Measurements from ENCODE around the gene GPSM1. TPM values are rescaled to one million over a fixed set of nuclear protein-coding genes. Genes with fewer than 3 reads are reported as not detected.

Gene GPSM1
- total RNA-seq, 1 donor from 2014 or later: 1.9 TPM

DNA sequence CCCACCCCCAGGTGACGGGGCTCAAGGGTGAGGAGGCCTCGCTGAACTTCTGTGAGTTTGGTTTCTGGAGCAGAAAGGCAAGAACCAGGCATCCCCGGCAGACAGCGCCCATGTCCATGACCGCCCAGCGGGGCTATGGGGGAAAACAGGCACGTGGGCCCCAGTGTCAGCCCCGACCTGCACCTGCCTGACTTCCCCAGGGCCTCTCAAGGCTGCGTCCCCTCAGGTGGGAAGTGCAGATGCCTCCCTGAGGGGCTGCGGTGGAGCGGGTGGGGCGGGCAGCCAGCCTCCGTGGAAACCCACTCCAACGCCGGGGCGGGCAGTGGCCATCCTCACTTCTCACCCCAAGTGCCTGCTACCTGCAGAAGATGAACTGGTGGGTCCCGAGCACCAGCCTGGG, 53.0 kb downstream of the GPSM1 start:
- ChIA-PET POLR2A (no interaction called here), CTCF (interaction anchor here (1.1 kb wide), 1 partner anchor 9 kb away, joined by 3 read pairs; no protein-coding TSS in a partner anchor)
- no peaks in the 10 kb centered on the region for H3K4me1 Mint-ChIP-seq
- TF ChIP-seq, protein P1, sequence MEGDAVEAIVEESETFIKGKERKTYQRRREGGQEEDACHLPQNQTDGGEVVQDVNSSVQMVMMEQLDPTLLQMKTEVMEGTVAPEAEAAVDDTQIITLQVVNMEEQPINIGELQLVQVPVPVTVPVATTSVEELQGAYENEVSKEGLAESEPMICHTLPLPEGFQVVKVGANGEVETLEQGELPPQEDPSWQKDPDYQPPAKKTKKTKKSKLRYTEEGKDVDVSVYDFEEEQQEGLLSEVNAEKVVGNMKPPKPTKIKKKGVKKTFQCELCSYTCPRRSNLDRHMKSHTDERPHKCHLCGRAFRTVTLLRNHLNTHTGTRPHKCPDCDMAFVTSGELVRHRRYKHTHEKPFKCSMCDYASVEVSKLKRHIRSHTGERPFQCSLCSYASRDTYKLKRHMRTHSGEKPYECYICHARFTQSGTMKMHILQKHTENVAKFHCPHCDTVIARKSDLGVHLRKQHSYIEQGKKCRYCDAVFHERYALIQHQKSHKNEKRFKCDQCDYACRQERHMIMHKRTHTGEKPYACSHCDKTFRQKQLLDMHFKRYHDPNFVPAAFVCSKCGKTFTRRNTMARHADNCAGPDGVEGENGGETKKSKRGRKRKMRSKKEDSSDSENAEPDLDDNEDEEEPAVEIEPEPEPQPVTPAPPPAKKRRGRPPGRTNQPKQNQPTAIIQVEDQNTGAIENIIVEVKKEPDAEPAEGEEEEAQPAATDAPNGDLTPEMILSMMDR (IDR thresholded peaks at IDR 0.05): no peak
- intact Hi-C loops (cut with micrococcal nuclease): no loop called here
- no peak for ATAC-seq (ENCODE audit: low read depth)
- peaks cover 46% of the 10 kb centered on the region for H3K36me3 Mint-ChIP-seq (ENCODE audit: low read depth)
- no peaks in the 10 kb centered on the region for H3K27me3 Mint-ChIP-seq
- no peaks in the 10 kb centered on the region for H3K9me3 Mint-ChIP-seq
- no peak for DNase-seq
- no peak overlapping the region for H3K27ac Mint-ChIP-seq
- H3K4me3 Mint-ChIP-seq: no peak overlapping the region

DNA sequence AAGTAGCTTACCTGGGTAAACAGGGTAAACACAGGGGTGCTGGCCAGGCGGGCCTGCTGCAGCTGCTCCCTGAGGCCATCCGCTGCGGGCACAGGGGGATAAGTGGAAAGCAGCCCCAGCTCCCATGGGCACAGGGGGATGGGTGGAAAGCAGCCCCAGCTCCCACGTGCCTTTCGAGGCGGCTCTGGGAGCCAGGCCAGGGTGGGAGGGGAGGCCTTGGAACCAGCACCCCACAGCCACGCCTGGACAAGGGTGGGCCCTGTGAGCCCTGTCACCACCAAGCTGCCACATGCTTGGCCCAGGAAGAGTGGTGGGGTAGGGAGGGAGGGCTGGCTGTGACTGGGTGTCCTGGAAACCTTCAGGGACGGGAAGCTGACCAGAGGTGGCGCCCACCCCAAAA, 54.0 kb downstream of the GPSM1 start:
- H3K36me3 Mint-ChIP-seq (ENCODE audit: low read depth): peaks cover 52% of the 10 kb centered on the region
- no peak overlapping the region for H3K27ac Mint-ChIP-seq
- H3K4me3 Mint-ChIP-seq: no peak overlapping the region
- intact Hi-C loops (cut with micrococcal nuclease): no loop called here
- H3K4me1 Mint-ChIP-seq: no peaks in the 10 kb centered on the region
- ATAC-seq (ENCODE audit: low read depth) (no peak), DNase-seq (no peak)
- CTCF ChIA-PET: interaction anchor here (0.6 to 1.1 kb wide), 2 partner anchors 8 to 125 kb away, joined by 3 read pairs; no protein-coding TSS in a partner anchor
- H3K9me3 Mint-ChIP-seq: no peaks in the 10 kb centered on the region
- POLR2A ChIA-PET: interaction anchor here (0.5 to 1.2 kb wide), 2 partner anchors 17 to 18 kb away, joined by 3 to 5 read pairs; partner anchors contain the start of gene DNLZ
- H3K27me3 Mint-ChIP-seq: no peaks in the 10 kb centered on the region
- TF ChIP-seq, protein P1 (IDR thresholded peaks at IDR 0.05): no peak

DNA sequence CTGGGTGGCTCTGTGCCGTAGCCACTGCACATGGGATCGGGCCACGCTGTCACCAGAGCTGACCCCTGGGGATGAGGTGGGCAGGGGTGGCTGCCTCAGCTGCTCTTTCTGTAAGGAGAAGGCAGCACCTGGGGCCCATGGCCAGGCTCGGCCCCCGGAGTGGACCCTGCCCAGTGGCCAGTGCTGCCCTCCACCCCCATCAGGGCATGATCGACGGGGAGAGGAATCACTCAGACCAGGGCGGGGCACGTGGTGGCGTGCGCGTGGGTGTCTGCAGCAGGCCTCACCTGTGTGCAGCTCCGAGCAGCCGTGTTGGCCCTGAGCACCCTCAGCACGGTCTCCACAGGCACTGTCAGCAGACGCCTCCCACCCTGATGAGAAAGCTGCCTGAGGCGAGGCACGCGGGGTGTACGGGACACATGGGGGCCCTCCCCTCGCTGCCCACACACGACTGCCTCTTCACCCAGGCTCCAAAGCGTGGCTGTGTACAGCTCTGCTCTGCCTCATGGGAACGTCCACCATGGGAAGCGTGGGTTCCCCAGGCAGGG, 54.7 kb downstream of the GPSM1 start:
- Mint-ChIP-seq H3K9me3 (no peaks in the 10 kb centered on the region), H3K27me3 (no peaks in the 10 kb centered on the region), H3K36me3 (ENCODE audit: low read depth) (peaks cover 56% of the 10 kb centered on the region), H3K4me3 (no peak overlapping the region), H3K4me1 (no peaks in the 10 kb centered on the region), H3K27ac (no peak overlapping the region)
- intact Hi-C loops (cut with micrococcal nuclease): no loop called here
- CTCF ChIA-PET: no interaction called here
- ATAC-seq (ENCODE audit: low read depth) (no peak), DNase-seq (no peak)
- TF ChIP-seq, protein P1 (IDR thresholded peaks at IDR 0.05): no peak
- POLR2A ChIA-PET: interaction anchor here (1.1 to 1.2 kb wide), 2 partner anchors 19 to 28 kb away, joined by 3 to 5 read pairs; partner anchors contain the start of gene DNLZ

DNA sequence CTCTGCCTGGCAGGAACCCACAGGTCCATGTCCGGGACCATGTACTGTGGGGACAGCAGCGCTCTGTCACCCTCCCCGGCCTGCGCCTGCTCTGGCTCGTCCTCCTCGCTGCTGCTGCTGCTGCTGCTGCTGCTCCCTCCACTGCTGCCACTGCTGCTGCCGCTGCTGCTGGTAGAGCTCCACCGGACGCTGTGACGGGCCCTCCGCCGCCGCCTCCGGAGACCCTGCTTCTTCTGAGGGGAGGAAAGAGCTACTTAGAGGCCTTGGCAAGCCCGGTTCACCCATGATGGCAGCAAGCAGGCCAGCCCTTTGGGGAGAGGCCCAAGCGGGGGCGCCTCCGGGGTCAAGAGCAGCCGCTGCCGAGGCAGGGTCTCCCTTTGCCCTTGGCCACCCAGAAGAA, 56.1 kb downstream of the GPSM1 start:
- no peak for DNase-seq
- Mint-ChIP-seq H3K4me1 (no peaks in the 10 kb centered on the region), H3K9me3 (no peaks in the 10 kb centered on the region), H3K27me3 (no peaks in the 10 kb centered on the region), H3K4me3 (no peak overlapping the region), H3K27ac (no peak overlapping the region), H3K36me3 (ENCODE audit: low read depth) (peaks cover 68% of the 10 kb centered on the region)
- ChIA-PET CTCF (no interaction called here), POLR2A (interaction anchor here (1.0 kb wide), 1 partner anchor 20 kb away, joined by 4 read pairs; no protein-coding TSS in a partner anchor)
- ATAC-seq (ENCODE audit: low read depth): no peak
- intact Hi-C loops (cut with micrococcal nuclease): no loop called here
- TF ChIP-seq, protein P1 (IDR thresholded peaks at IDR 0.05): no peak

DNA sequence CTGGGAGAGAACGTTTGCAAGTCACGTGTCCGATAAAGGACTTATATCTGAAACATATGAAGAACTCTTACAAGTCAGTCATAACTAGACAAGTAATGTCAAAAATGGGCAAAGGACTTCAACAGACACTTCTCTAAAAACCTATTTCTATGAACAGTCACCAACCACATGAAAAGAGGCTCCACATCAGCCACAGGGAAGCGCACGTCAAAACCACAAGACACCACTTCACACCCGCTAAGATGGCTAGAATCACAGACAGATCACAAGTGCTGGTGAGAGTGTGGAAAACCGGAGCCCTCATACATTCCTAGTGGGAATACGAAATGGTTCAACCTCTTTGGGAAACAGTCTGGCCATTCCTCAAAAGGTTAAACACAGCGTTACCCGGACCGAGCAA, 57.7 kb downstream of the GPSM1 start:
- TF ChIP-seq, protein P1 (IDR thresholded peaks at IDR 0.05): no peak
- Mint-ChIP-seq H3K4me1 (no peaks in the 10 kb centered on the region), H3K27me3 (no peaks in the 10 kb centered on the region), H3K4me3 (no peak overlapping the region), H3K36me3 (ENCODE audit: low read depth) (peaks cover 76% of the 10 kb centered on the region), H3K9me3 (no peaks in the 10 kb centered on the region), H3K27ac (no peak overlapping the region)
- intact Hi-C loops (cut with micrococcal nuclease): no loop called here
- POLR2A ChIA-PET: no interaction called here
- no peak for ATAC-seq (ENCODE audit: low read depth)
- DNase-seq: no peak
- CTCF ChIA-PET: no interaction called here
